ENCODE results near the gene GARS1.

GARS1 gene

GRCh38 chr7:30594540-30595435 lies at the start of gene GARS1:
GARS1 (plus strand) TSS chr7:30594878; CDS start chr7:30594922, 44 bp downstream.
- peak; percentile 95 for ATAC-seq
- peaks cover 15% of the 10 kb centered on the region for H3K36me3 Mint-ChIP-seq
- H3K4me1 Mint-ChIP-seq = peaks cover 51% of the 10 kb centered on the region
- peak within 1 kb of the TSS; percentile 92 for H3K27ac Mint-ChIP-seq
- peak within 1 kb of the TSS; percentile 93 for H3K4me3 Mint-ChIP-seq
- no peaks in the 10 kb centered on the region for H3K9me3 Mint-ChIP-seq
- no peaks in the 10 kb centered on the region for H3K27me3 Mint-ChIP-seq

- Mint-ChIP-seq H3K4me3 (no peak overlapping the region), H3K27me3 (no peaks in the 10 kb centered on the region), H3K27ac (no peak overlapping the region), H3K36me3 (peaks cover 25% of the 10 kb centered on the region), H3K9me3 (no peaks in the 10 kb centered on the region), H3K4me1 (peaks cover 3% of the 10 kb centered on the region)
- no peak for ATAC-seq
Measured at GRCh38 chr7:30545791-30546555, 48.7 kb upstream of the GARS1 start.

- no peak overlapping the region for H3K4me3 Mint-ChIP-seq
- peaks cover 9% of the 10 kb centered on the region for H3K4me1 Mint-ChIP-seq
- no peak overlapping the region for H3K27ac Mint-ChIP-seq
- H3K36me3 Mint-ChIP-seq = peaks cover 21% of the 10 kb centered on the region
- no peaks in the 10 kb centered on the region for H3K27me3 Mint-ChIP-seq
- no peaks in the 10 kb centered on the region for H3K9me3 Mint-ChIP-seq
- no peak for ATAC-seq
Measured at GRCh38 chr7:30546596-30546995, 48.1 kb upstream of the GARS1 start.

GRCh38 chr7:30548845-30549244 lies 45.8 kb upstream of the GARS1 start:
- Mint-ChIP-seq H3K27ac (no peak overlapping the region), H3K27me3 (no peaks in the 10 kb centered on the region), H3K4me3 (no peak overlapping the region), H3K9me3 (no peaks in the 10 kb centered on the region), H3K36me3 (peaks cover 26% of the 10 kb centered on the region), H3K4me1 (peaks cover 12% of the 10 kb centered on the region)
- no peak for ATAC-seq

GRCh38 chr7:30549931-30550493 lies 44.7 kb upstream of the GARS1 start:
- Mint-ChIP-seq H3K9me3 (no peaks in the 10 kb centered on the region), H3K27ac (no peak overlapping the region), H3K36me3 (peaks cover 36% of the 10 kb centered on the region), H3K4me1 (peaks cover 12% of the 10 kb centered on the region), H3K27me3 (no peaks in the 10 kb centered on the region), H3K4me3 (no peak overlapping the region)
- ATAC-seq = no peak

- no peak overlapping the region for H3K4me3 Mint-ChIP-seq
- H3K4me1 Mint-ChIP-seq = peaks cover 12% of the 10 kb centered on the region
- ATAC-seq = no peak
- no peaks in the 10 kb centered on the region for H3K27me3 Mint-ChIP-seq
- H3K27ac Mint-ChIP-seq = no peak overlapping the region
- H3K36me3 Mint-ChIP-seq = peaks cover 29% of the 10 kb centered on the region
- H3K9me3 Mint-ChIP-seq = no peaks in the 10 kb centered on the region
Measured at GRCh38 chr7:30552330-30552729, 42.3 kb upstream of the GARS1 start.

- H3K27me3 Mint-ChIP-seq = no peaks in the 10 kb centered on the region
- peaks cover 29% of the 10 kb centered on the region for H3K36me3 Mint-ChIP-seq
- no peaks in the 10 kb centered on the region for H3K9me3 Mint-ChIP-seq
- H3K4me1 Mint-ChIP-seq = peaks cover 12% of the 10 kb centered on the region
- H3K27ac Mint-ChIP-seq = no peak overlapping the region
- no peak overlapping the region for H3K4me3 Mint-ChIP-seq
- ATAC-seq = no peak
Measured at GRCh38 chr7:30553141-30553540, 41.5 kb upstream of the GARS1 start.

GRCh38 chr7:30553546-30553945 lies 41.1 kb upstream of the GARS1 start:
- H3K9me3 Mint-ChIP-seq = no peaks in the 10 kb centered on the region
- no peak overlapping the region for H3K4me3 Mint-ChIP-seq
- no peak overlapping the region for H3K27ac Mint-ChIP-seq
- H3K27me3 Mint-ChIP-seq = no peaks in the 10 kb centered on the region
- no peak for ATAC-seq
- peaks cover 12% of the 10 kb centered on the region for H3K4me1 Mint-ChIP-seq
- H3K36me3 Mint-ChIP-seq = peaks cover 29% of the 10 kb centered on the region

- Mint-ChIP-seq H3K27ac (no peak overlapping the region), H3K4me3 (no peak overlapping the region), H3K4me1 (peaks cover 12% of the 10 kb centered on the region), H3K27me3 (no peaks in the 10 kb centered on the region), H3K36me3 (peaks cover 24% of the 10 kb centered on the region), H3K9me3 (no peaks in the 10 kb centered on the region)
- ATAC-seq = no peak
Measured at GRCh38 chr7:30555525-30555924, 39.2 kb upstream of the GARS1 start.

GRCh38 chr7:30556840-30557239 lies 37.8 kb upstream of the GARS1 start:
- Mint-ChIP-seq H3K27ac (no peak overlapping the region), H3K27me3 (no peaks in the 10 kb centered on the region)
- ATAC-seq = no peak

GRCh38 chr7:30557245-30557644 lies 37.4 kb upstream of the GARS1 start:
- H3K4me1 Mint-ChIP-seq = no peaks in the 10 kb centered on the region
- ATAC-seq = no peak
- H3K4me3 Mint-ChIP-seq = no peak overlapping the region
- no peaks in the 10 kb centered on the region for H3K27me3 Mint-ChIP-seq
- H3K36me3 Mint-ChIP-seq = peaks cover 31% of the 10 kb centered on the region
- H3K9me3 Mint-ChIP-seq = no peaks in the 10 kb centered on the region
- H3K27ac Mint-ChIP-seq = no peak overlapping the region

More at GRCh38 chr7:30556840-30557239, 37.8 kb upstream of the GARS1 start:
- Mint-ChIP-seq H3K4me1 (no peaks in the 10 kb centered on the region), H3K36me3 (peaks cover 30% of the 10 kb centered on the region), H3K9me3 (no peaks in the 10 kb centered on the region), H3K4me3 (no peak overlapping the region)

GRCh38 chr7:30559611-30560010 lies 35.1 kb upstream of the GARS1 start:
- H3K4me1 Mint-ChIP-seq = peaks cover 6% of the 10 kb centered on the region
- no peaks in the 10 kb centered on the region for H3K9me3 Mint-ChIP-seq
- H3K27me3 Mint-ChIP-seq = no peaks in the 10 kb centered on the region
- H3K4me3 Mint-ChIP-seq = no peak overlapping the region
- H3K27ac Mint-ChIP-seq = no peak overlapping the region
- peaks cover 38% of the 10 kb centered on the region for H3K36me3 Mint-ChIP-seq
- ATAC-seq = no peak

- ATAC-seq = no peak
- Mint-ChIP-seq H3K4me1 (peaks cover 6% of the 10 kb centered on the region), H3K36me3 (peaks cover 34% of the 10 kb centered on the region), H3K4me3 (no peak overlapping the region), H3K27me3 (no peaks in the 10 kb centered on the region), H3K9me3 (no peaks in the 10 kb centered on the region), H3K27ac (no peak overlapping the region)
Measured at GRCh38 chr7:30561389-30561788, 33.3 kb upstream of the GARS1 start.

- Mint-ChIP-seq H3K27me3 (no peaks in the 10 kb centered on the region), H3K4me1 (peaks cover 6% of the 10 kb centered on the region), H3K4me3 (no peak overlapping the region), H3K27ac (no peak overlapping the region), H3K9me3 (no peaks in the 10 kb centered on the region), H3K36me3 (peaks cover 41% of the 10 kb centered on the region)
- ATAC-seq = no peak
Measured at GRCh38 chr7:30562498-30562897, 32.2 kb upstream of the GARS1 start.

- Mint-ChIP-seq H3K4me1 (peaks cover 6% of the 10 kb centered on the region), H3K9me3 (no peaks in the 10 kb centered on the region), H3K36me3 (peaks cover 44% of the 10 kb centered on the region), H3K27ac (no peak overlapping the region), H3K4me3 (no peak overlapping the region), H3K27me3 (no peaks in the 10 kb centered on the region)
- no peak for ATAC-seq
Measured at GRCh38 chr7:30562909-30563308, 31.8 kb upstream of the GARS1 start.
